PC-3 (cell line): ENCODE data around the gene PLEK2.

ENCODE experiments used
- EZH2 ChIP-seq: fragments of 300-600 bp; sonication (generic); IDR thresholded peaks from one replicate; pipeline ENCODE4 v1.6.1; 2017; ENCODE audit warnings: antibody characterized with exemption, mild to moderate bottlenecking, low read length; ENCODE audit not compliant: unreplicated experiment
- TF ChIP-seq, protein P1 (sequence below): fragments of 300-600 bp; sonication (generic); conservative IDR thresholded peaks from 2 replicates; pipeline ENCODE4 v1.5.1; 2017; ENCODE audit warnings: antibody characterized with exemption, low read depth, mild to moderate bottlenecking, low read length

DNA sequence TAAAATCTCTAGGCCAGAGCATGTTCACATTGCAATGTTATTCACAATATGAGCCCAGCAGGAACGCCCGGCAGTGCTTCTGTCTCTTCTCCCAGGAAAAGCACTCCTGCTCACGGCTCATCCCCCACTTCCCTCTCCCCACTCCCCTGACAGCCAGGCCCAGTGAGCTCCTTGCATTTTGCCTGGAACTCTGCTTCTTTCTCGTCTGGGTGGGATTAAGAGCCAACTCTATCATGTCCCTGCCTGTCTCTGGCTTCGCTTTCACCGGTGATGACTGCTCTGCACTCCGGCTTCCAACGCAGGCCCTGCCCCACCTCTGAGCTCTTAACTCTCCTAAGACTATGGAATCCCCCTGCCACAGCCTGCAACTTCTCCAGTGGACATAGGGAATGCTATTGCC is 2.5 kb downstream of the PLEK2 start:
- TF ChIP-seq, protein P1, sequence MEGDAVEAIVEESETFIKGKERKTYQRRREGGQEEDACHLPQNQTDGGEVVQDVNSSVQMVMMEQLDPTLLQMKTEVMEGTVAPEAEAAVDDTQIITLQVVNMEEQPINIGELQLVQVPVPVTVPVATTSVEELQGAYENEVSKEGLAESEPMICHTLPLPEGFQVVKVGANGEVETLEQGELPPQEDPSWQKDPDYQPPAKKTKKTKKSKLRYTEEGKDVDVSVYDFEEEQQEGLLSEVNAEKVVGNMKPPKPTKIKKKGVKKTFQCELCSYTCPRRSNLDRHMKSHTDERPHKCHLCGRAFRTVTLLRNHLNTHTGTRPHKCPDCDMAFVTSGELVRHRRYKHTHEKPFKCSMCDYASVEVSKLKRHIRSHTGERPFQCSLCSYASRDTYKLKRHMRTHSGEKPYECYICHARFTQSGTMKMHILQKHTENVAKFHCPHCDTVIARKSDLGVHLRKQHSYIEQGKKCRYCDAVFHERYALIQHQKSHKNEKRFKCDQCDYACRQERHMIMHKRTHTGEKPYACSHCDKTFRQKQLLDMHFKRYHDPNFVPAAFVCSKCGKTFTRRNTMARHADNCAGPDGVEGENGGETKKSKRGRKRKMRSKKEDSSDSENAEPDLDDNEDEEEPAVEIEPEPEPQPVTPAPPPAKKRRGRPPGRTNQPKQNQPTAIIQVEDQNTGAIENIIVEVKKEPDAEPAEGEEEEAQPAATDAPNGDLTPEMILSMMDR: no peak
- no peak for TF ChIP-seq EZH2
